Activated CD8-positive, alpha-beta memory T cell treated with anti-CD3 and anti-CD28 coated beads, Interleukin-2, amount 50 U/mL, for 4 hours (primary cell): ENCODE results near the gene HPN.
A peak's percentile ranks its signal among the peaks of the same experiment; 100 is the strongest.

Experiments used
- DNase-seq: peaks from one replicate; pipeline ENCODE4 v3.0.0-alpha.2; 2020

HPN gene

DNA sequence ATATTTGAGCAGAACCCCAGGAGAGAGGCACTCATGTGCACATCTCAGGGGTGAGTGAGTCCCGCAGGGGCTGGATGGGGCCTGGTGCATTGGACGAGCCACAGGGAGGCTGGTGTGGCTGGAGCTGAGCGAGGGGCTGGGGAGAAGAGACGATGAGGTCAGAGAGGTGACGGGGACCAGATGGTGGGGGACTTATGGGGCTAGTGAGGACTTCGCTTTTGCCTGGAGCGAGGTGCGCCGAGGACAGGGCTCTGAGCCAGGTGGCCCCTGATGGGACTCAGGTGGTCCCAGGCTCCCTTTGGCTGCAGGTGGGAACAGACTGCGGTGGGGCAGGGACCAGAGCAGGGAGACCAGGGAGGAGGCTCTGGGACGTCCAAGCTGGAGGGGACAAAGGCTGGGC, 67.2 kb downstream of the HPN start:
- DNase-seq = no peak

- DNase-seq = no peak
Measured at GRCh38 chr19:35109395-35110112, 68.0 kb downstream of the HPN start.

GRCh38 chr19:35110974-35111373, 69.5 kb downstream of the HPN start:
- no peak for DNase-seq

DNA sequence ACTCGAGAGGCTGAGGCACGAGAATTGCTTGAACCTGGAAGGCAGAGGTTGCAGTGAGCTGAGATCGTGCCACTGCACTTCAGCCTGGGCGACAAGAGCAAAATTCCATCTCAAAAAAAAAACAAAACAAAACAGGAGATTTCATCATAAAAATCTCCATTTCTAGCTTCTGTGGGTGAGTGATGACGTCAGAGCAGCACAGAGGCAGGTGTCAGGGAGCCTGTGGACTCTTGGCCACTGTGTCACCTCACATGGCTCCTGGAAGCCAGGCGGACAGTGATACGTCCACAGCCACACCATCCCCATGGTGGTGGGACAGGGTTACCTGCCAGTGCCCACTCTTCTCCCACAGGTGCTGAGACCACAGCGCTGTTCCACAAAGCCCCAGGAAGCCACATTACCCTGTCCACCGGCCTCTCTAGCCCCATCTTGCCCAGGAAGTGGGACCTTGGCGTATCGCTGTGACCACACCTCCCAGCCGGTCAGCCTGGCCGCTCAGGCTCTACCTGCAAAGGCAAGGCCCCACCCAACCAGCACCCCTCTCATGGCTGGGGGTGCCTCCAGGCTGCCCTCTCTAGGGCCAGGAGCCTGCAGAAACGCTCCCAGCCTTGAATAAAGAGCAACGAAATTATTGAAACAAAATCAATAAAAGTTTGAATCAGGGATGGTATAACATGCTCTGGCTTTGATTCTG, 71.6 kb downstream of the HPN start:
- DNase-seq = no peak

- DNase-seq = peak; percentile 76
Measured at GRCh38 chr19:35114353-35115176, 73.0 kb downstream of the HPN start.

DNA sequence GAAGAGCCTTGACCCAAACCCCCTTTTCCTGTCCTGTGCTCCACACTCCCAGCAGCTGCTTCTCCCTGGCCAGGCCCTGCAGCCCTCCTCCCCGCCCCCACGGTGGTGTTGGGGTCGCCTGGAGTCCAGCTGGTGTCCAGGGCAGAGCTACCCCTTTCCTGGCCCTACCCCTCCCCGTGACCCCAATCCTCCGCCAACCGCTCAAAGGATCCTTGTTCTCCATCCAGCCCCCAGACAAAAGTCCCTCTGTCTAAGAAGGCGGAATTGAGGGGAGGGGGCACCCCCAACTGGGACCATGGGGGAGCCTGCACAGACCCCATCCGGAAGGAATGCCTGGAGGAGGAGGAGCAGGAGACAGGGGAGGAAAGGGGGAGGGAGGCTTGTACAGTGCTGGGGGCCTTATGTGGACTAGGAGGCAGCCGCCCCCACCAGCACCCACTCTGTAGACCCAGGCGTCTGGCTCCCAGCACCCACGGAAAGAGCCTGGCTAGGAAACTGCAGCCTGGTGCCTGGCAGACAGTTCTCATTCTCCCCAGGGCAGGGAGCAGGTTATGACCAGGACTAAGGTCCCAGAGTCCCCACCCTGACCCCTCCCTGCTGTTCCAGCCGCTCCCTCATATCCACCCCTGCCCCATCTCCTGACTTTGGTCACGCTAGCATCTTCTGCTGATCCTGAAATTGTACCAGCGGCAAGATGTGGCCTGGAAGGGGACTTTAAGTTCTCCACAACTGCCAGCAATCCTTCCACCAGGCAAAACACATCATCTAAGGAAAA, 73.8 kb downstream of the HPN start, which contains the start of gene FXYD3:
Gene FXYD3 (plus strand): TSS at position 647 of the 775 bp plus-strand sequence. CDS start 3,554 bp downstream, outside the sequence.
- DNase-seq = no peak
